ENCODE measurements around the gene PRPF31.

- TF ChIP-seq CTCF (IDR thresholded peaks at IDR 0.05) (no peak), POLR2A (IDR thresholded peaks at IDR 0.05) (no peak)
Measured at GRCh38 chr19:54100561-54100960, 15.0 kb upstream of the PRPF31 start, which contains the start of gene OSCAR.
